GM19025 (cell line): ENCODE measurements around the gene HCFC1R1.

Experiments
- ATAC-seq: cut with Tn5 transposase; IDR thresholded peaks from one replicate; pipeline ENCODE4 v1.9.1; 2021; ENCODE audit warnings: mild to moderate bottlenecking, low read depth, moderate library complexity; ENCODE audit not compliant: unreplicated experiment

HCFC1R1 gene

DNA sequence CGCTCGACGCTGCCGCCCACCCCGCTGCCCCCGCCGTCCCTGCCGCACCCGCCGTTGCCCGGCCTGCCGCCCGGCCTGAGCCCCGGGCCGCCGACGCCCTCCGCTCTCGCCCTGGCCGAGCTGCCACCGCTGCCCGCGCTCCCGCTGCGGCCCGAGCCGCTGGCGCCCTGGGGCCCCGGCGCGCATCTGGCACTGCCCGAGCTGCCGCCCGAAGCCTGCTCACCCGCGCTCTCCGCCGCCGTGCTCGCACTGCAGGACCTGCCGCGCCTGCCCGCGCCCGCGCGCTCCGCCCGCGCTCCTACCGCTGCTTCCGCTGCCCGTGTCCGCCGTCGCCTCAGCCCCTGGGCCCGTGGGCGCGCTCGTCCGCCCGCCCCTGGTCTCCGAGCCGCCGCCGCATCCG, 19.4 kb downstream of the HCFC1R1 start:
- ATAC-seq, result no peak

DNA sequence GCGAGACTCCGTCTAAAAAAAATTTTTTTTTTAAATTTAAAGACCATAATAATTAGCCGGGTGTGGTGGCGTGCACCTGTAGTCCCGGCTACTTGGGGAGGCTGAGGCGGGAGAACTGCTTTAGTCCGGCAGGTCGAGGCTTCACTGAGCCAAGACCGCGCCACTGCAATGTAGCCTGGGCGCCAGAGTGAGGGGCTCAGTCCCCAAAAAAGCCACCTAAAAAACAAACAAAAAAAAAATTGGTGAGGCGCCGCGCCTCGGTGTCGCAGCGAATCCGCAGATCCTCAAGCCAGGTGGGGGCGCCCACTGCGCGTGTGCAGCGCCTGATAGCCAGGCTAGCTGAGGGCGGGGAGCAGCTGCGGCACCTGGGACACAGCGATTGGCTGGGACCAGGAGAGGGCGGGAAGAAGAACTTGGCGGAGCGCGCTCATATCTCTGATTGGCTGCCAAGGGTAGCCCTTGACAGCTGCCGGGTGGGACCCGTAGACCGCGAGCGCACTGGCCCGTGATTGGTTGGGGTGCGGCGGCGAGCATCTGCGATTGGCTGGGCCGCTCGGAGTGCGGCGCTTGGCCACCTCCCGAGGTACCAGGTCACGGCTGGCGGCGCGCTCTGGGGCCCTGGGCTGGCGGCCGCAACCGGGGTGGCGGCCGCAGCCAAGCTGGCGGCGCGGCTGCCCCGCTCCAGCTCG, 20.0 kb downstream of the HCFC1R1 start:
- ATAC-seq, result peak; percentile 97

DNA sequence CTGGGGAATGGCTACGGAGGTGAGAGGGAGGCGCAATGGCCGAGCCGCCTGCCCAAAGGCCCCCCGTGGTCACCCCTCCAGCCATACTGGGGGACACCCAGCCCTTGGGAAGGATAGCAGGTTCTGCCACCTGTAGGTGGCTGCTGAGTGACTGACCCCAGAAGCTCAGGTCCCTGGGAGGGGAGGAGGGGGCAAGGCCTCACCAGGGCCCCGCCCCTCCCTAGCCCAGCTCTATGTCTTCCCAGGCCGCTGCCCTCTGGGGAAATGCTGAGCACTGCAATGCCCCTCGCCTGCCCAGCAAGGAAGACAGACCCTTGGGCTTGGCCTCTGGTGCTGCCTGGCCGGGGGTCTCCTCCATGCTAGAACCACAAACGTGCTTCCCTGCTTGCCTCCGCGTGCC, 22.4 kb downstream of the HCFC1R1 start:
- no peak for ATAC-seq

DNA sequence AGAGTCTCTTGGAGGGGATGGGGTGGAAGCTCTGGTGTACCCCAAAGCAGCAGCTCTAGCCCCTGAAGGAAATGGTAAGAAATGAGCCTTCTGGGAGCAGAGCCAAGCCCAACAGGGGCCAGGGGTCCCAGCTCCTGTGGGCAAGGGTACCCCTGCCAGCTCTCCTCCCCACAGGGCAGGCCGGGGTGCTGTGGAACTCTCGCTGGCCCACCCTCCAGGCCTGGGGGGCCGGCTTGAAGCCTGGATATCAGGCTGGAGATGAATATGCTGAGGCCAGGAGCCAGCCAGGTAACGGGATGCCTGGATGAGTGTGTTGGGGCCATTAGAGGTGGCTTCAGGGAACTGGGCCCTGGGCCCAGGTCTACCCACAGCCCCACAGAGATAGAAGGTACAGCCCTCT, 23.2 kb downstream of the HCFC1R1 start:
- ATAC-seq, result no peak

DNA sequence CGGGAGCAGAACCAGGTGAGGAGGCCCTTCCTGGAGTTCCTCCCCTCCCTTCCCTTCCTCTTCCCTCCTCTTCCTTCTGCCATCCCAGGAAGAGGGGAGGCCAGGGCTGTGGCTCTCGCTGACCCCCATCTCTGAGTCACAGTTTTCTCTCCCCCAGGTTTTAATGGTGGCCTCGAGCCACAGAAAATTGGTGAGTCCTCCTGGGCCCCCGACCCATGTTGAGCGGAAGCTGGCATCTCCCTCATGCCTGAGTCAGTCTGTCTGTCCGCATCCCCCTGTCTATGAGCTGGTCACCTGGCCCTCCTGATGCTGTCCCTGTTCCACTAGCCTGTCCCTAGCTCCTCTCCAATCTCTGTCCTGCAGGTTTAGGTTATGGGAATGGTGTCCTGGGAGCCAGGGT, 23.8 kb downstream of the HCFC1R1 start:
- no peak for ATAC-seq

DNA sequence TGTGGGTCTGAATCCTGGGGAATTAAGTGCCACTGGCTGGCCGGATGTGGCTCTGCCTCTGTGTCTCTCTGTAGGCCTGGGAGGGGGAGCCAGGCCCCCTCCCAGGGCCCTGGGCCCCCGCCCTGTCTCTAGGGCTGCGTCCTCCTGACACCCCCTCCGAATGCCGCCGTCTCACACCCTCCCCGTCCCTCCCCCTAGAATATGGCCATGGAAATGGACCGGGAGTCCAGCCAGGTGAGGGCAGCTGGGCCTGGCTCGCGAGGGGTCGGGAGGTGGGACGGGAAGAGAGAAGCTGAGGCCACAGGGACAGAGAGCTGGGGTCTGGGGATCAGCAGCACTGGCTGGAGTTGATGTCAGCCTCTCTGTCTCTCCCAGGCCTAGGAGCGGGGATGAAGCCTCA, 27.4 kb downstream of the HCFC1R1 start:
- no peak for ATAC-seq

DNA sequence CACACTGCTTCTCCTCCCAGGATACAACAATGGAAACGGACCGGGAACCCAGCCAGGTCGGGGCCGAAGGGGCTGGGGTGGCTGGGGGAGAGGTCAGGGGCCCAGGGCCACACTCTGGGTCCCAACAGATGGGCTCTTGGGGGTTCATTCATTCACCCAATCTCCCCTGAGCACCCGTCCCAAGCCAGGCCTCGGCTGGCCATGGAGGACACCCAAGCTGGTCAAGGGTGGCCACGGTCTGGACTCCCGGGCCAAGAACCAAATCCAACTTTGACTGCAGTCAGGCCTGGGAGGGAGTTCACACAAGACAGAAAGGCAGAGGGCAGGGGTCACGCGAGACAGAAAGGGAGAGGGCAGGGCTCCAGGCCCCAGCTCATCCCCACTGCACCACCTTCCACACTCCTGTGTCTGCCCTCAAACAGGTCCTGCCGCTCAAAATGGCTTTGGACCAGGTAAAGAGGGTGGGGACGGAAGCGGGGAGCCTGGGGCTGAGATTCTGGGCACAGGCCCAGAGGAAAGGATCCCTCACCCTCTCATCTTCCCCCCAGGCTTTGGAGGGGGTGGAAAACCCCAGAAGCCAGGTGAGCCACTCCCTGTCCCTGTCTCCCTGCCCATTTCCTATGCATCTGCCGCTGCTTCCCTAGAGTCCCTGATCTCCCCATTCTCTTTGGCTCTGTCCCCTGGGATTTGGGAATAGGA, 31.2 kb downstream of the HCFC1R1 start:
- no peak for ATAC-seq

DNA sequence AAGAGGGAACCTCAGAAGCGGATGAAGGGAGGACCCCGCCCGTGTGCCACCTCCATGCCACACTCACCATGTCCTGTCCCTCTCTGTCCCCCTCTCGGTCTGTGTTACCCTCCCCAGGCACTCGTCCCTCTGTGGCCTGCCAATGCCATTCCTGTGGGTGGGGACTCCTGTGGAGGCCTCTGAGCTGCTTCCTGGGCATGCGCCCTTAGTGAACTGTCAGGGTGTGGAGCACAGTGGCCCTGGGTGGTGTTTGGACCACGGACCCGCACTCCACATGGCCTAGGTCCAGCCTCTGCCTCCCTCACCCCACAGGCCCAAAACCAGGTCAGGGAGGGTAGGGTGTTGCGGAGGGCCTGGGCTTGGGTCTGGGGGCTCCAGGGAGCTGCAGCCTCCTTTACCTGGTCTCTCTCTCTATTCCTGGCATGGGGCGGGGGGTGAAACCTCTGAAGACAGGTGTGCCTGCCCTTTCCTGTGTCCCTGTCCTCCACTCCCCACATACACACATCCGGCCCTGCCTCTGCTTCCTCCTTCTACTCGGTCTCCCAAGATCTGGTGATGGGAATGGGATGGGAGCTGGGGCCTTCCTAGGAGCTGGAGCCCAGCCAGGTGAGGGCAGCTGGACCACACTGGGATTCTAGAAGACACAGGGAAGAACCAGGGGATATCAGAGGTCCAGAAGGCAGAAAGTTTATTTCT, 32.0 kb downstream of the HCFC1R1 start:
- ATAC-seq, result no peak

DNA sequence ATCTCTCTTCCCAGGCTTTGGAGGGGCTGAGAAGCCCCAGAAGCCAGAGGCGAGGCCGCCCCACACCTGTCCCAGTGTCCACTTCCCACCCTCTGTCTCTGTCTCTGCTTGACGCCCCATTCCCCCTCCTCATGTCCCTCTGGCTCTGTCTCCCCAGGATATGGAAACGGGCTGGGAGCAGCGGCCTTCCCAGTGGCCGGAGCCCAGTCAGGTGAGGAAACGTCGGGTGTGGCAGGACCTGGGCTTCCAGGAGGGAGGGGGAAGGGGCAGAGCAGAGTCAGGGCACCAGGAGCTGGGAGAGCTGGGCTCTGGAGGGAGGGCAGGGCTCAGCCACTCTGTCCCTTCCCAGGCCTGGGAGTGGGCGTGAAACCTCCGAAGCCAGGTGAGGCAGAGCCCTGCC, 32.9 kb downstream of the HCFC1R1 start:
- ATAC-seq, result no peak

DNA sequence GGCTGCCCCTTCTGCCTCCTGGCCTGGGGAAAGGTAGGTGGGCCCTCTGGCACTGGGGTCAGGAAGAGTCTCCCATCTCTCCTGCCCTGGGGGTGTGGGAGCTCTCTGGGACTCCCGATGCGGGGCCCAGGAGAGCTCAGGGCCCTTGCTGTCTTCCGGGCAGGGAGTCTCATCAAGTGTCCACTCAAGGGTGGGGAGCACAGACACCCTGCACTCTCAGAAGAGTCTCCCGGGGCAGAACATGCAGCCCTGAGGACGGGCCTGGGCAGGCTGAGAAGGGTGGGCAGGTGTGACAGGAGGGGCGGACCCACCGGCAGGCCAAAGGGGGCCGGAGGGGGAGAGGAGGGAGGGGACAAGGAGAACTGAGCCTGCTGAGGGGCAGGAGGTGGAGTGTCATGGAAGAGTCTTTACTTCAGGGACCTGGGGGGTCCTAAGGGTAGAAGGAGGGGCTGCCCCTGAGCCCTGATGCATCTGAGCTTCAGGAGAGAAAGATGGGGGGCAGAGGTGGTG, 35.1 kb downstream of the HCFC1R1 start:
- ATAC-seq, result no peak

DNA sequence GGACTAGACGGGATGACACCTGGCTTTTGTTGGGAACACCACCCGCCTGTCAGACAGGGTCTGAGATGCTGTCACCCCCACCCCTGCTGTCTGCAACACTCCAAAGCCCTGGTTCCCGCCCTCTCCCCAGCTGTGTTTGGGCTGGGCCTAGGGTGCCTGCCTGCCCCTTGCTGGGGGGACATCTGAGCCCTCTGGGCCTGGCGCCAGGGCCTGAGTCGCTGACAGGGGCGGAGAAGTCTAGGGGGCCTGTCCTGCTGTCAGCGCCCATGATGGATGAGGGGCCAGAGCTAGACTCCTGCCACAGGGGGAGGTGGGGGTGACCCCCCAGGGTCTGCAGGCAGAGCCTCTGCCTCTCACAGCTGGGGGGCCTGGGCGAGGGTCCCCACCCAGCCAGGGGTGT, 35.9 kb downstream of the HCFC1R1 start:
- ATAC-seq, result no peak

DNA sequence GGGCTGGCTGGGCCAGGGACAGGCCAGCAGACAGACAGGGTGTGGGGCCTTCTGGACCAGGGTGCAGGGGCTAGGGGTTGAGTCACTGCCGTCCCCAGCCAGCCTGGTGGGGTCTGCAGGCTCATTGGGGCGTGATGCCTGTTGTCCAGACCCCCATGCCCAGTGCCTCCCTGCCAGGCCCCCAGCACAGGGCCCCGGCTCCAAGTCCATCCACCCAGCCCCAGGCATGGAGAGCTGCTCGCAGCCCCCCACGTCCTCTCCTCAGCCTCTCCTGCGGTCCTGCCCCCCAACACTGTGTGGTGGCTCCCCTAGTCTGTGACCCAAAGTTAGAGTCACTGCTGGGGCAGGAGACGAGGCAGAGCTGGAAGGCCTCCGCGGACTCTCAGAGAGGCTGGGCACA, 36.5 kb downstream of the HCFC1R1 start:
- ATAC-seq, result no peak

DNA sequence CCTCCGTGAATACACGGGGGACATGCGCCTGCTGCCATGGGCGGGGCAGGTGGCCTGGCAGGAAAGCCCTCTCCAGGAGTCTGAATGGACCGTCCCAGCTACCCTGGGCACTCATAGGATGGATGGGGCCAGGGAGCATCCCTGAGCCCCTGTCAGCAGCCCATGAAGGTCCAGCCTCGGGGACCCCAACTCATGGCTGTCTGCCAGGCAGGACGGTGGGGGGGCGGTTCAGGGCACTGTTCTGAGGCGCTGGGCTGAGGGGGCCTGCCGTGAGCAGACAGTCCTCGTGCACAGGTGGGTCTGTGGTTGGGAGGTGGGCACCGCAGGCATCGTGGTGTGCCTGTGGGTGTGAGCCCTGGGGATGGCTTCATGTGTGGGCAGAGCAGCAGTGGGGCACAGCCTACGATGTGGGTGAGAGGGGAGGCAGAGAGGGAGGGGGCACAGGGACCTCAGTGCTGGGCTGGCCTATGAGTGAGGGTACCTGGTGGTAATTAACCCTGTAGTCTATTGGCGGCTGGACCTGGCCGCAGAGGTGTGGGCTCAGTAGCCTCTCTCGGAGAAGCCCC, 37.0 kb downstream of the HCFC1R1 start:
- no peak for ATAC-seq

DNA sequence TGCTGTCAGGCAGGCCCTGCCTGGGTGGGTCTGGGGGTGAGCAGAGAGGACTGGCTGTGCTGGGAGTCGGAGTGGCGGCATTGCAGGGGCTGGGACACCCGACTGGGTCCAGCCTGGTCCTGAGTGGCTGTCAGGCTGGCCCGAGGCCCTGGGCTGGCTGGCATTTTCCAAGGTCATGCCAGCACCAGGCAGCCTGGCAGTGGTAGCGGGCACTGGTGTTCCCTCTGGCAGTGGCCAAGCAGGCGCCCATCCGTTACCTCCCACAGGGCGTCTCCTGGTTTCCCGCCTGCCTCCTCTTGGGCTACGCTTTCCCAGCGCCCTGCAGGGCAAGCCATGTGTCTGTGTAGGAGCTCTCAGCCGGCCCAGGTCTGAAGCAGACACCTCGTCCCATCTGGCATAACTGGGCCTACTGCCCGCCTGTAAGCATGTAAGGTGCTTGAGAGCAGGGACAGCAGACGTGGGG, 37.8 kb downstream of the HCFC1R1 start:
- no peak for ATAC-seq

DNA sequence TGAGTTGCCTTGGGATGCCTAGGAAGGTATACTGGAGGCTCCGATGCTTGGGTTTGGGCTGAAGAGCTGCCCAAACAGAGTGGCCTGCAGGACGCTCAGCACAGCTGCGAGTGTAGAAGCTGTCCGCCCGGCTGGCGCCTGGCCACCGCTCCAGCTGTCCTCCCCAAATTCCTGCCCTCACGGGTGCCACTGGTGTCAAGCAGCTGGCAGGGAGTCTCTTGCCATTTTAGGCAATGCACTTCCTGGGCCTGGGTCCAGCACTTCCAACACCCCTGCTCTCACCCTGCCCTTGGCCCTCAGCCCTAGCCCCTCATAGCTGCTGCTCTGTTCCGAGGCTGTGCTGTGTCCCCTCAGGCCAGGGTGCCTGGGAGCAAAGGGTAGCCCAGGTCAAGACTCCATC, 38.3 kb downstream of the HCFC1R1 start:
- ATAC-seq, result no peak

DNA sequence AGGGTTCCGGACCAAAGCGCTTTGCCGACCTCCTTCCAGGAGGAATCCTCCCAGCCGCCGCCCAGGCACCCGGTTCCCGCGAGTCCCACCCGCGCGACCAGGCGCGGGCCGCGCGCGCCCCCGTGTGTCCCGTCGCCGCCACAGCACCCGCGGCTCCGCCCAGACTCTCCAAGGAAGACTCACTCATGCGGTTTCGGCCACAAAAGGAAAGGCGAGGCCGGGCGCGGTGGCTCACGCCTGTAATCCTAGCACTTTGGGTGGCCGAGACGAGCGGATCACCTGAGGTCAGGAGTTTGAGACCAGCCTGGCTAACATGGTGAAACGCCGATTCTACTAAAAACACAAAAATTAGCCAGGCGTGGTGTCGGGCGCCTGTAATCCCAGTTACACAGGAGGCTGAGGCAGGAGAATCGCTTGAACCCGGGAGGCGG, 40.0 kb downstream of the HCFC1R1 start:
- peak; percentile 32 for ATAC-seq

DNA sequence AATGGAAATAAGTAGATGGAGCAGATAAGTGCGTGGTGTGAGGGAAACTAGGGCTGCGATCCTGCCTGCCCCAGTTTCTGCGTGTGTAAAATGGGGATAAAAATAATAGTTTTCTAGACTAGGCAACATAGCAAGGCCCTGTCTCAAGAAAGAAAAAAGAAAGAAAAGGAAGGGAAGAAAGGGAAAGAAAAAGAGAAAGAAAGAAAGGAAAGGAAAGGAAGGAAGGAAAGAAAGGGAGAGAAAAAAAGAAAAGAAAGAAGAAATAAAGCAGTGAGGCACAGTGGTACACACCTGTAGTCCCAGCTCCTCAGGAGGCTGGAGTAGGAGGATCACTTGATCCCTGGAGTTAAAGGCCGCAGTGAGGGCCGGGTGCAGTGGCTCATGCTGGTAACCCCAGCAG, 41.3 kb downstream of the HCFC1R1 start:
- ATAC-seq, result no peak

DNA sequence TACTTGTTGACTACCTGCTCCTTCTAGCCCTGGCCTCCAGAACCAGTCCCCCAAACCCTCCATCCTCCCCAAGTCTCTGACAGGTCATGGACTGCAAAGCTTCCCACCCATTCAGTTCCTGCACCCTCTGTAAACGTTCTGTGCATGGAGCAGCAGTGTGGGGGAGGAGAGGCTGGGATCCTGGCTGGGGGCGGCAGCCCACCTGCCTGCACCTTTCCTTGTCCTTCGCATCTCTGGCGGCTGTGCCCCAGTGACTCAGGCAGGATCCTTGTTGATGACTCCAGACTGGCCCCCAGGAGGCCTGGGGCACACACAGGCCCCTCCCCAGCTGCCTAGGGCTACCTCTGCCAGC, 41.9 kb downstream of the HCFC1R1 start:
- no peak for ATAC-seq

DNA sequence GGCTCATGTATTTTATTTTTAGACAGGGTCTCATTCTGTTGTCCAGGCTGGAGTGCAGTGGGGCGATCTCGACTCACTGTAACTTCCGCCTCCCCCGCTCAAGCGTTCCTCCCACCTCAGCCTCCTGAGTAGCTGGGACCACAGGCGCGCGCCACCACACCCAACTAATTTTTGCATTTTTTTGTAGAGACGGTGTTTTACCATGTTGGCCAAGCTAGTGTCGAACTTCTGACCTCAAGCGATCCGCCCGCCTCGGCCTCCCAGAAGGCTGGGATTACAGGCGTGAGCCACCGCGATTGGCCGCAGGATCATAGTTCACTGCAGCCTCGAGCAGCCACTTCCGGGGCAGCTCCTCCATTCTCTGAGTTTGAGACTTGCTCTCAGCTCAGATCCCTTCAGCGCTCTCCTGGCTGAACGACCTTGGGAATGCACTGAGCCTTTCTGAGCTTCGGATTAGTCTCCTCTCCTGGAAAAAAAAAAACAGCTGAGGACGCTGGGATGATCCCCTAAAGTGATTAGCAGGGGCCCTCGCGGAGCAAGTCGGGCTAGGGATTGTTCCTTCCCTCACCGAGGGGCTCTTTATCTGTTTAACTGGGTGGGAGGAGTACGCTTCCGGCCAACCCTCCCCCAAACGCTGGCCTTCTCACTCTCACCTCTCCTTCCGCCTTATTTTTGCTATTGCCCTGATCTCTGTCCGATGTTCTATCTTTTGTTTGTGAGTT, 42.4 kb downstream of the HCFC1R1 start:
- ATAC-seq, result no peak
